Stomach smooth muscle (tissue), 2 donors: ENCODE measurements around the gene RIN3.

ENCODE experiments used
- H3K27ac ChIP-seq: one replicate; pipeline ENCODE4 v1.7.0; 2013; ENCODE audit warnings: mild to moderate bottlenecking, low read length, inconsistent platforms
- H3K27me3 ChIP-seq, 2 donors: one replicate each; pipeline ENCODE4 v1.7.0; 2013; ENCODE audit warnings: low read length in 2 of 2; ENCODE audit not compliant: insufficient read depth in 2 of 2, control insufficient read depth in 1 of 2
- H3K36me3 ChIP-seq, 2 donors: one replicate each; pipeline ENCODE4 v1.7.0; 2013; ENCODE audit warnings: low read length in 2 of 2; ENCODE audit not compliant: control insufficient read depth in 2 of 2, insufficient read depth in 2 of 2
- H3K4me1 ChIP-seq: one replicate; pipeline ENCODE4 v1.7.0; 2013; ENCODE audit warnings: low read length; ENCODE audit not compliant: control insufficient read depth, insufficient read depth
- H3K4me3 ChIP-seq, 2 donors: one replicate each; pipeline ENCODE4 v1.7.0; 2013; ENCODE audit warnings: low read length in 2 of 2
- H3K9ac ChIP-seq, 2 donors: one replicate each; pipeline ENCODE4 v1.7.0; 2013; ENCODE audit warnings: low read length in 2 of 2, mild to moderate bottlenecking in 1 of 2
- H3K9me3 ChIP-seq, 2 donors: one replicate each; pipeline ENCODE4 v1.7.0; 2013; ENCODE audit warnings: low read length in 2 of 2; ENCODE audit not compliant: control insufficient read depth in 2 of 2
- donor health status: healthy.
- donor health status: Pancreatic carcinoma.

The RIN3 gene

GRCh38 chr14:92617581-92617980 lies 104.0 kb downstream of the RIN3 start:
- Histone ChIP-seq H3K36me3 (peaks cover 0 to under 1% of the 10 kb centered on the region in 2 donors), H3K4me1 (peaks cover 8% of the 10 kb centered on the region), H3K4me3 (no peak overlapping the region), H3K27me3 (no peaks in the 10 kb centered on the region), H3K9ac (no peak overlapping the region), H3K27ac (no peak overlapping the region), H3K9me3 (peaks cover 0 to 5% of the 10 kb centered on the region in 2 donors)

DNA sequence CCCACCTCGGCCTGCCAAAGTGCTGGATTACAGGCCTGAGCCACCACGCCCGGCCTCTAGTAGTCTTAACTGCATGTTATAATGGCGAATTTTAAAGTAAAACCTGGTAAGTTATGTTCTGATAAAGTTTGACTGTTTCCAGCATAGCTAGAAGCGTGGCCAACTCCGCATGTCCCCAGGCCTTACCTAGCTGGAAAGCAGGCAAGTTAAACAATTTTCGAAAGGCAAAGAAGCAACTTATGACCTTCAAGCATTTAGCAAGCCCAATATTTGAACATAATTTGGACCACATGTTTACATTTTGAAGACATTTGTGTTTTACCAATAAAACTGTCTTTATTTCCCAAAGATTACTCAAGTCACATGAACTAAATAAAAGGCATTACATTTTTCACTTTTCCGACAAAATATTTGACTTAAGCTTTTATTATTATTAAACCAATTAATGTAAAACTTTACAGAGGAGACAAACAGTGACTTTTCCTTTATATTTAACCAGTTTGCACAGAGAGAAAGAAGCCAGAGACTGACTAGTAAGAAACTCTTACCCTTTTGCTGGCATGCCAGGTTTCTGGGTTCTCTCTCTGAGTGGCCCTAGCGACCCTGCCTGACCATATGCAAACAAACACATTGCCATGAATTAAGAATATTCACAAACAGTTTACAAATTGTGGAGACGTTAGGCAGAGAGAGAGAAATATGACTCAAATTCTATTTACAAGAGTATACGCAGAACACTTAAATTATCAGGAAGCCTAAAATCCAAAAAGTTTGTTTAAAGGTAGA lies 106.3 kb downstream of the RIN3 start:
- Histone ChIP-seq H3K4me1 (no peaks in the 10 kb centered on the region), H3K27ac (peak overlapping the region; percentile 76), H3K9ac (no peak overlapping the region), H3K27me3 (no peaks in the 10 kb centered on the region), H3K36me3 (peaks cover 0 to 2% of the 10 kb centered on the region in 2 donors), H3K4me3 (no peak overlapping the region), H3K9me3 (peaks cover 0 to 5% of the 10 kb centered on the region in 2 donors)

GRCh38 chr14:92622311-92622710 lies 108.7 kb downstream of the RIN3 start:
- Histone ChIP-seq H3K4me3 (no peak overlapping the region), H3K9ac (no peak overlapping the region), H3K36me3 (peaks cover 0 to 3% of the 10 kb centered on the region in 2 donors), H3K9me3 (peaks cover 5 to 7% of the 10 kb centered on the region in 2 donors), H3K27ac (no peak overlapping the region), H3K4me1 (no peaks in the 10 kb centered on the region), H3K27me3 (no peaks in the 10 kb centered on the region)

GRCh38 chr14:92624764-92625163 lies 111.2 kb downstream of the RIN3 start:
- no peak overlapping the region for H3K4me3 ChIP-seq
- no peak overlapping the region for H3K27ac ChIP-seq
- no peak overlapping the region for H3K9ac ChIP-seq
- H3K27me3 ChIP-seq, result no peaks in the 10 kb centered on the region
- H3K9me3 ChIP-seq, result peaks cover 5 to 10% of the 10 kb centered on the region in 2 donors
- no peaks in the 10 kb centered on the region for H3K4me1 ChIP-seq
- H3K36me3 ChIP-seq, result peaks cover 0 to 3% of the 10 kb centered on the region in 2 donors

DNA sequence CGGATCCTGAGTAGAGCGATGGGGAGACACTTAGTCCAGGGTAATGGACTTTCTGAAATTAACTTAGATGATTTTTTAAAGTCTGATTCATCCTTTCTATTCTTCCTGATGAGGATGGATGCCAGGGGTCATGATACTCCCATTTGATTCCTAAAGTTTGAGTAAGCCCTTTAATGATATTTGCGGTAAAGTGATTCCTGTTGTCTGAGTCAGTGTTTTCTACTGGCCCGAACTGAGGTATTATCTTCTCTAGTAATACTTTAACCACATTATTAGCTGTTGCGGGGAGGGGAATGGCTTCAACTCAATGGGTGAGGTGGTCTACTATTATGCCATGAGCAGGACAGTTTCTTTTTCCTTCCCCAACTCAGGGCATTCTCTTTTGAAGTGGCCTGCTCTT lies 111.6 kb downstream of the RIN3 start:
- peaks cover 0 to 3% of the 10 kb centered on the region in 2 donors for H3K36me3 ChIP-seq
- H3K9me3 ChIP-seq, result peaks cover 5 to 10% of the 10 kb centered on the region in 2 donors
- no peaks in the 10 kb centered on the region for H3K27me3 ChIP-seq
- no peak overlapping the region for H3K4me3 ChIP-seq
- H3K27ac ChIP-seq, result no peak overlapping the region
- no peaks in the 10 kb centered on the region for H3K4me1 ChIP-seq
- no peak overlapping the region for H3K9ac ChIP-seq

- Histone ChIP-seq H3K9ac (no peak overlapping the region), H3K27me3 (no peaks in the 10 kb centered on the region), H3K36me3 (peaks cover 0 to 3% of the 10 kb centered on the region in 2 donors), H3K27ac (no peak overlapping the region), H3K4me3 (no peak overlapping the region), H3K9me3 (peaks cover 5 to 10% of the 10 kb centered on the region in 2 donors), H3K4me1 (no peaks in the 10 kb centered on the region)
Observed at GRCh38 chr14:92626041-92626440, 112.5 kb downstream of the RIN3 start.

GRCh38 chr14:92627707-92628215 lies 114.2 kb downstream of the RIN3 start:
- Histone ChIP-seq H3K9me3 (peaks cover 0 to 10% of the 10 kb centered on the region in 2 donors), H3K4me3 (no peak overlapping the region), H3K4me1 (peaks cover under 1% of the 10 kb centered on the region), H3K27ac (no peak overlapping the region), H3K9ac (no peak overlapping the region), H3K36me3 (peaks cover 0 to 2% of the 10 kb centered on the region in 2 donors), H3K27me3 (no peaks in the 10 kb centered on the region)

- H3K9ac ChIP-seq, result no peak overlapping the region
- H3K27me3 ChIP-seq, result no peaks in the 10 kb centered on the region
- H3K4me1 ChIP-seq, result peaks cover 4% of the 10 kb centered on the region
- H3K9me3 ChIP-seq, result peaks cover 0 to 10% of the 10 kb centered on the region in 2 donors
- no peak overlapping the region for H3K27ac ChIP-seq
- H3K36me3 ChIP-seq, result peaks cover 0 to 2% of the 10 kb centered on the region in 2 donors
- H3K4me3 ChIP-seq, result no peak overlapping the region
Observed at GRCh38 chr14:92628636-92629035, 115.1 kb downstream of the RIN3 start.

DNA sequence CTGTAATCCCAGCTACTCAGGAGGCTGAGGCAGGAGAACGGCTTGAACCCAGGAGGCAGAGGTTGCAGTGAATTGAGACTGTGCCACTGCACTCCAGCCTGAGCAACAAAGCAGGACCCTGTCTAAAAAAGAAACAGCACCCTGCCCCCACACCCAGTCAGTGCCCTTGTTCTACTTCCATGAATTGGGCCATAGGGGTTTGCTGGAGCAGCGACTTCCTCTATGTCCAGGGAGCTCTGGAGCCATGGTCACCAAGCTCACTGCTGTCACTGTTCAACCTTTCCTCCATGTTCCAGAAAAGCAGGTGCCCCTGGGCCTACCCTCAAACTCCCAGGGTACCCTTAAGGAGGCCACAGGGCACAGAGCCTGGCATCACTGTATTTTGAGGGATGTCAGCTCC lies 116.8 kb downstream of the RIN3 start:
- Histone ChIP-seq H3K4me3 (no peak overlapping the region), H3K27ac (no peak overlapping the region), H3K27me3 (no peaks in the 10 kb centered on the region), H3K36me3 (peaks cover 0 to 2% of the 10 kb centered on the region in 2 donors), H3K9ac (no peak overlapping the region), H3K9me3 (peaks cover 0 to 10% of the 10 kb centered on the region in 2 donors), H3K4me1 (peaks cover 9% of the 10 kb centered on the region)

- Histone ChIP-seq H3K4me1 (peaks cover 9% of the 10 kb centered on the region), H3K4me3 (no peak overlapping the region), H3K27me3 (no peaks in the 10 kb centered on the region), H3K36me3 (peaks cover 0 to 2% of the 10 kb centered on the region in 2 donors), H3K9me3 (peaks cover 0 to 10% of the 10 kb centered on the region in 2 donors), H3K27ac (no peak overlapping the region), H3K9ac (no peak overlapping the region)
Observed at GRCh38 chr14:92631098-92631497, 117.5 kb downstream of the RIN3 start.
